Measurements from ENCODE around the gene GFOD1.
"Not testable (repeated sequence)": the region's sequence is repeated elsewhere in the genome, so short reads cannot be mapped to it uniquely, and the experiment has no call there.

The GFOD1 gene

DNA sequence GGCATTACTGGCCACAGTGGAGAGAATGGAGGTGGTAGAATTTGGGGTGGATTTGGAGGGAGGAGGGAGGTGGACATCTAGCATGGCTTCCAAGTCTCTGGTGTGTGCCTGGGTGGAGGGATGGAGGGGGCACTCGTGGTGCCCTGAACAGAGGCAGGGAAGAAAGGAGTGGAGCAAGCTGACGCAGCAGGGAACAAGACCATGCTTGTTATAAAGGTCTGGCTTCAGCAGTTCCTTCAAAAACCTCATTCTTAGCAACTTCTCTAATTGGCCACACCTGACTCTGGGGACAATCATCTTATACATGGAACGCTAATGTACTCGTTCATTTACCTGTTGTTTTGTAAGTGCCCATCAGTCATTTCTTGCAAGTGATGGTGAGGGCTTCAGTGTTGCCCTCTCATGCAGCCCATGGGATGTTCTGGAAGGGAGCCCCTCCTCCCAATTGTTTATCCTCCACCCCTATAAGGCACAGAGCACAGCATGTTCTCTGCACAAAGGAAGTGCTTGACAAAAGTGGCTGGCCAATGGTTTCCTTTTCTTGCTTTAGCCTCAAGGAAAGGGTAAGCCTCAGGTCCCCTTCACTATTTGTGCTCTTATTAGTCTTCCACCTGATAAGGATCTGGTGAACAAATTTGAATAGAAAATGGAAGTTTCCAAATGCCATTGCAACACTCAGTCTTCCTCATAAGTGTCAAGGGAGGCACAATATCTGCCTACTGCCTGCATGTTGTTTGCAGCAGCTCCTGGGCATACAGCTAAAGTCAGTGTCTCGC, 39.3 kb downstream of the GFOD1 start:
- POLR2A ChIA-PET, result no interaction called here
- TF ChIP-seq LEF1 (IDR thresholded peaks at IDR 0.05; ENCODE audit: borderline replicate concordance) (no peak), FOXK2 (IDR thresholded peaks at IDR 0.05) (no peak), SP1 (IDR thresholded peaks at IDR 0.05) (no peak), TARDBP (IDR thresholded peaks at IDR 0.05) (no peak), L3MBTL2 (conservative IDR thresholded peaks at IDR 0.05) (no peak), FOXA1 (IDR thresholded peaks at IDR 0.05) (no peak), BHLHE40 (IDR thresholded peaks at IDR 0.05; ENCODE audit: borderline replicate concordance) (no peak), ELF4 (IDR thresholded peaks at IDR 0.05) (no peak)
- TF ChIP-seq, protein P1, sequence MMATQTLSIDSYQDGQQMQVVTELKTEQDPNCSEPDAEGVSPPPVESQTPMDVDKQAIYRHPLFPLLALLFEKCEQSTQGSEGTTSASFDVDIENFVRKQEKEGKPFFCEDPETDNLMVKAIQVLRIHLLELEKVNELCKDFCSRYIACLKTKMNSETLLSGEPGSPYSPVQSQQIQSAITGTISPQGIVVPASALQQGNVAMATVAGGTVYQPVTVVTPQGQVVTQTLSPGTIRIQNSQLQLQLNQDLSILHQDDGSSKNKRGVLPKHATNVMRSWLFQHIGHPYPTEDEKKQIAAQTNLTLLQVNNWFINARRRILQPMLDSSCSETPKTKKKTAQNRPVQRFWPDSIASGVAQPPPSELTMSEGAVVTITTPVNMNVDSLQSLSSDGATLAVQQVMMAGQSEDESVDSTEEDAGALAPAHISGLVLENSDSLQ (IDR thresholded peaks at IDR 0.05), result no peak
- DNase-seq (ENCODE audit: extremely low spot score), result no peak
- CTCF ChIA-PET, result no interaction called here

- no peak for DNase-seq (ENCODE audit: extremely low spot score)
- POLR2A ChIA-PET, result no interaction called here
These were observed 41.0 kb downstream of the GFOD1 start for GRCh38 chr6:13446381-13446780.

DNA sequence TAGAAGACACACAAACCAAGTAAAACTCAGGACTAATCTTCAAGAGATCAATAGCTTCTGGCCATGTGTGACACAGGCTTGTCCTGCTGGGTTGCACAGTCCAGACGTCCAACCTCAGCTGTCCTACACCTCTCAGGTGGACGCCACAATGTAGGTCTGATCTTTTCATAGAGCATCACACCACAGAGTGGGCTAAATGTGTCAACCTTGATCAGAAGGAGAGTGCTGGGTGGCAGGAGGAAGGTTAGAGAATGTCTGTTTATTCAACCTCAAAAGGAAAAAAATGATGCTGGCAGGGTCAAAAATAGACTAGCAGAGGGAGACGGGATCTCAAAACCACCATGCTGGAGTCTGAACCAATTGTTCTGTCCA, 41.7 kb downstream of the GFOD1 start:
- ChIA-PET POLR2A (interaction anchor here (1.6 kb wide), 1 partner anchor 9 kb away, joined by 3 read pairs; no protein-coding TSS in a partner anchor), CTCF (no interaction called here)
- TF ChIP-seq HDGF (IDR thresholded peaks at IDR 0.05; ENCODE audit: borderline replicate concordance) (no peak), L3MBTL2 (conservative IDR thresholded peaks at IDR 0.05) (no peak), NFRKB (IDR thresholded peaks at IDR 0.05) (no peak), ARNT (IDR thresholded peaks at IDR 0.05) (no peak), LEF1 (IDR thresholded peaks at IDR 0.05; ENCODE audit: borderline replicate concordance) (no peak), ZNF384 (IDR thresholded peaks at IDR 0.05) (no peak), ELF4 (IDR thresholded peaks at IDR 0.05) (no peak), FOXK2 (IDR thresholded peaks at IDR 0.05) (no peak), SP1 (IDR thresholded peaks at IDR 0.05) (no peak), SUZ12 (IDR thresholded peaks at IDR 0.05) (no peak), TARDBP (IDR thresholded peaks at IDR 0.05) (no peak), BHLHE40 (IDR thresholded peaks at IDR 0.05; ENCODE audit: borderline replicate concordance) (no peak), FOXM1 (IDR thresholded peaks at IDR 0.05; ENCODE audit: borderline replicate concordance) (no peak)
- TF ChIP-seq, protein P1 (IDR thresholded peaks at IDR 0.05), result no peak
- DNase-seq (ENCODE audit: extremely low spot score), result no peak

More at GRCh38 chr6:13446381-13446780, 41.0 kb downstream of the GFOD1 start:
- TF ChIP-seq FOXK2 (IDR thresholded peaks at IDR 0.05) (no peak), NFRKB (IDR thresholded peaks at IDR 0.05) (no peak), L3MBTL2 (conservative IDR thresholded peaks at IDR 0.05) (no peak), HDGF (IDR thresholded peaks at IDR 0.05; ENCODE audit: borderline replicate concordance) (no peak)
- CTCF ChIA-PET, result no interaction called here

DNA sequence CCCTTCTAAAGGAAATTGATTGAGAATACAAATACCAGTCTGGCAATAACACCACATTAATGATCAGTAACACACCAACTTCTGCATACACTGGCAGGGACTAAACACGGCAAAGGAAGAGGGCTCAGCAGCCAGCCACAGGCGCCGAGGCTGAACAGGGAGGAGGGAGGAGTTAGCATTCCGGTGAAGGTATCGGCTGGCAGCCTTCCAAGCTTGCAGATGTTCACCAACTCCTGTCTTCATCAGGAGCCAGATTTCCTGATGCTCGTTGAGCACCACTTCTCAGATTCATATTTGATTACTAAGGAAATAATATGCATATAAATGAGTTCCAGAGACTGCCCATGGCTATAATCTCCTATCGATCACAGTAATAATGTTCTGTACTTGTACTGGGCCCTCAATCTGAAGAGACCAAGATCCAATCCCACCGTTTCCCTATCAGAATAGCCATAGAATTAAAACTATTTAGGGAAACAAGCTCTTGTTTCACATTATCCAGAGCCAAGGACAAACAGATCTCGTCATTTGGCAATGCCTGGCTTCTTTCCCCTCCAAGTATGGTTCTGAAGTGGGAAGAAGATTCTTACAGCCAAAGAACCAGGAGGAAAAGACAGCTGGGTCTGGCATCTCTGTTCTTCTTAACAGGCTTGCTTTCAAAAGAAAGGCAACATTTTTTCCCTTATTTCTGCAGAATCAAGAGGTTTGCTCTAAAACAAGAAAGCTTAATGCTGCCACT, 42.2 kb downstream of the GFOD1 start:
- ChIA-PET CTCF (no interaction called here), POLR2A (interaction anchor here (1.6 kb wide), 1 partner anchor 9 kb away, joined by 3 read pairs; no protein-coding TSS in a partner anchor)
- TF ChIP-seq BHLHE40 (IDR thresholded peaks at IDR 0.05; ENCODE audit: borderline replicate concordance), result no peak
- TF ChIP-seq L3MBTL2 (conservative IDR thresholded peaks at IDR 0.05), result no peak
- no peak for TF ChIP-seq ARNT (IDR thresholded peaks at IDR 0.05)
- peak; percentile 46 for DNase-seq (ENCODE audit: extremely low spot score)

GRCh38 chr6:13444604-13445003, 42.8 kb downstream of the GFOD1 start:
- POLR2A ChIA-PET, result interaction anchor here (1.6 kb wide), 1 partner anchor 8 kb away, joined by 3 read pairs; no protein-coding TSS in a partner anchor
- TF ChIP-seq ARNT (IDR thresholded peaks at IDR 0.05) (no peak), BHLHE40 (IDR thresholded peaks at IDR 0.05; ENCODE audit: borderline replicate concordance) (no peak), ELF4 (IDR thresholded peaks at IDR 0.05) (no peak), NFRKB (IDR thresholded peaks at IDR 0.05) (no peak), L3MBTL2 (conservative IDR thresholded peaks at IDR 0.05) (no peak), FOXA1 (IDR thresholded peaks at IDR 0.05) (no peak), FOXM1 (IDR thresholded peaks at IDR 0.05; ENCODE audit: borderline replicate concordance) (no peak), HDGF (IDR thresholded peaks at IDR 0.05; ENCODE audit: borderline replicate concordance) (no peak), LEF1 (IDR thresholded peaks at IDR 0.05; ENCODE audit: borderline replicate concordance) (no peak), FOXK2 (IDR thresholded peaks at IDR 0.05) (no peak)
- TF ChIP-seq, protein P1 (IDR thresholded peaks at IDR 0.05), result no peak
- CTCF ChIA-PET, result no interaction called here
- no peak for DNase-seq (ENCODE audit: extremely low spot score)

- DNase-seq (ENCODE audit: extremely low spot score); POLR2A ChIA-PET; CTCF ChIA-PET: not testable (repeated sequence)
These were observed 43.4 kb downstream of the GFOD1 start for GRCh38 chr6:13443978-13444377.

DNA sequence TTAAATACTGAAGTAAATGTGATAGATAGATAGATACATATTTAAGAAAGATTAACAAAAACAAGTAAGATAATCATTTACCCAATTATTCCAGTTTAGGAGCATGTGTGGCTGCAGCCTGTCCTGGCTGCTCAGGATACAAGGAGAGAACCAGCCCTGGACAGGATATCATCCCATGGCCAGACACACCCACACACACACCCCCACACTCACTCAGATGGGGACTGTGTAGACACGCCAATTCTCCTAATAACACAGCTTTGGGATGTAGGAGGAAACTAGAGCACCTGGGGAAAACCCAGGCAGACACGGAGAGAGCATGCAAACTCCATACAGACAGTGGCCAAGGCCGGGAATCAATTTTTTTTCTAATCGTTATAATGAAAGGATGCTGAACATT, 45.6 kb downstream of the GFOD1 start:
- TF ChIP-seq SP1 (IDR thresholded peaks at IDR 0.05), result no peak
- ChIA-PET CTCF (no interaction called here), POLR2A (no interaction called here)
- DNase-seq (ENCODE audit: extremely low spot score), result no peak
